Anterior cingulate cortex (tissue), 58 donors: ENCODE results near the gene HSPB9.
"Not testable (repeated sequence)": the region's sequence is repeated elsewhere in the genome, so short reads cannot be mapped to it uniquely, and the experiment has no call there.

Experiments
- DNase-seq, 58 donors: peaks; one replicate each; lab custom pipeline; 2025; lab: John Stamatoyannopoulos, UW

Gene HSPB9

GRCh38 chr17:42138749-42139492, 16.3 kb downstream of the HSPB9 start:
- DNase-seq, result no peak

DNA sequence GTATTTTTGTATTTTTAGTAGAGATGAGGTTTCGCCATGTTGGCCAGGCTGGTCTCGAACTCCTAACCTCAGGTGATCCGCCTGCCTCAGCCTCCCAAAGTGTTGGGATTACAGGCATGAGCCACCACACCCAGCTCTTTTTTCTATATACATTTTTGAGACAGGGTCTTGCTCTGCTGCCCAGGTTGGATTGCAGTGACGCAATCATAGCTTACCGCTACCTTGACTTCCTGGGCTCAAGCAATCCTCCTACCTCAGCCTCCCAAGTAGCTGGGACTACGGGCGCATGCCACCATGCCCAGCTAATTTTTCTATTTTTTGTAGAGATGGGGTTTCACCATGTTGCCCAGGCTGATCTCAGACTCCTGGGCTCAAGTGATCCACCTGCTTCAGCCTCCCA, 18.1 kb downstream of the HSPB9 start:
- not testable (repeated sequence) for DNase-seq

DNA sequence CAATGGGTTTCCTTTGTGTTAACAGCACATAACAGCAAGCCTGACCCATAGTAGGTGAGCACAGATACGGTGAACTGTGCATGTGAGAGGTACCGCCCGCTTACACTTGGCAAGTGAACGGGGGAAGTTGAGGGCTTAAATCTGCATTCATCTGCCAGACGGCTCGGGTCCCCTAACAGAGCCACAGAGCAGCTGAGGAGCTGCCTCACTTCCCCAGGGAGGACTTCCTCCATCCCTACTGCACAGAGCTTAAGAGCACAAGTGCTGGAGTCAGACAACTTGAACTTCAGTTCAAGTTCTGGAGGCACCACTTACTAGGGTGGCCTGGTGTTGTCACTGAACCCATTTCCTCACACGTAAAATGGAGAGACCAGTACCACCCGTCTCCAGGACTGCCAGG, 18.8 kb downstream of the HSPB9 start:
- no peak for DNase-seq

GRCh38 chr17:42142371-42142896, 19.8 kb downstream of the HSPB9 start:
- peak in 18 of 58 donors; percentile 10 to 61 (median 24) for DNase-seq

- not testable (repeated sequence) for DNase-seq
Observed at GRCh38 chr17:42143138-42143537, 20.5 kb downstream of the HSPB9 start.

DNA sequence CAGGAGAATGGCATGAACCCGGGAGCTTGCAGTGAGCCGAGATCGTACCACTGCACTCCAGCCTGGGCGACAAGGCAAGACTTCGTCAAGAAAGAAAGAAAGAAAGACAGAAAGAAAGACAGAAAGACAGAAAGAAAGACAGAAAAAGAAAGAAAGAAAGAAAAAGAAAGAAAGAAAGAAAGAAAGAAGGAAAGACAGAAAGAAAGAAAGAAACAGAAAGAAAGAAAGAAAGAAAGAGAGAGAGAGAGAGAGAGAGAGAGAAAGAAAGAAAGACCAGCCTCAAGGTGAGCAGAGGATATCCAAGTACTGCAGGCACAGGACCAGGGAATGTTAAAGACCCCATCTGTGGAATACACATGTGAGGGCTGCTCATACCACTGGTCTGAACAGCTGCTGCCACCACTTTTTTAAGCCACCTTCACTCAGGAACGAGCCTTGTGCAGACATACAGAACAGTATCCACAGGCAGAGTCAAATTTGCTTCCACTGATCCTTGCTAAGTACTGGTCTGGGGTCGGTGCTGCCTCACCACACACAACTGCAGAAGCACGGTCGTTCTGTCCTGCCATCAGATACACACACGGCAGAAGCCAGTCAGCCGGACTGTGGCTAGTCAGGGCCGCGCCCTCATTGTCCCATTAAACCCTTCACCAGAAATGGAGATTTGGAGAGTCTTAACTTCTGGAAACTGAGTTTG, 24.5 kb downstream of the HSPB9 start:
- no peak for DNase-seq

DNA sequence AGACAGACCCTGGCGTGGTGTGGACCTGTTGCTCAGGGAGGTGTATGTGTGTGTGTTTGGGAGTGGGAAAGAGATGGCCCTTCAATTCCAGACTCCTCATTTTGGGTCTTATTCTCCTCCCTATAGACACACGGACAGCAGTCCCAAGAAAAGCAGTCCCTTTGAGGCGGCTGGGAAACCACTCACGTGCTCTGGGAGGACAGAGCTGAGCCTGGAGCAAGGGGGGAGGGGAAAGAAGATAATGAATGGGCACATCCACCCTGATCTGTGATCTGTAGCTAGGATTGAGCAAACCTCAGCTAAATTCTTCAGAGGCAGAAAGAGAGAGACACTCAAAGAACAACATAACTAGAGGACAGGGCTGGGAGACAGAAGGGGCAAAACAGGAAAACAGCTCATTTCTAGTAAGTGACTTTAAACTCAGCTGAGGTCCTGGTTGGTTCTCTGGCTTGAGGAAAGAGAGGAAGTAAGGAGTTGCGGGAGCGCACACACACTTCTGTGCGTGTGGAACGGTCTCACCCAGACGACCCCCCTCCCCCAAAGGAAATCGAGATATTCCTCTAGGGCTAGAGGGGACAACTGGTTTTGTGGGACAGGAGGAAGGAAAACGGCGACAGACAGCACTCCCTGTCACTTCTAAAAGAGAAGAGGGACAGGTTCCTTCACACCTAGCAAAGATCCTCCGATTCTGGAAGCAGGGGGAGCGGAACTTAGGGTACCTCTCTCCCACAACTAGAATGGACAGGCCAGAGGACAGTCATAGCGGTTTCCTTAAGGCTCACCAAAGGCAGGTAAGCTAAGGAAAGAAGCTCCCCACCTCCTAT, 31.5 kb downstream of the HSPB9 start:
- no peak for DNase-seq

GRCh38 chr17:42155614-42156045, 33.0 kb downstream of the HSPB9 start:
- no peak for DNase-seq

- no peak for DNase-seq
Observed at GRCh38 chr17:42159796-42160530, 37.4 kb downstream of the HSPB9 start.

DNA sequence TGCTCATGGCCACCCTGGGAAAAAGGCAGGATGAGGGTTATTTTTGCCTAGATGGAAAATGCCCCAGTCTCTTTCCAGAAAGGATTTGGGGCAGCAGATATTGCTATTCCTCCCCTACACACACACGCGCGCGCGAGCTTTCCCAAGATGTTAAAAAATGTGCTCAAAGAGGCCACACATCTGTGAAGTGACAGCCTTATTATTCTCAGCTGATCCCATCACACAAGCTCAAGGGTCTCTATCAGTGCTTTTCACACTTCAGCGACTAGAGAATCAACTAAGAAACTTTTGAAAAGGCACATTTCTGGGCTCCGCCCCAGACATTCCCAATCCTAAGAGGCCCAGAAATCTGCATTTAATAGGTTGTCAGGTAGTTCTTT, 37.9 kb downstream of the HSPB9 start:
- no peak for DNase-seq

- DNase-seq, result no peak
Observed at GRCh38 chr17:42163113-42163512, 40.5 kb downstream of the HSPB9 start.

GRCh38 chr17:42163696-42164407, 41.2 kb downstream of the HSPB9 start:
- DNase-seq, result no peak

DNA sequence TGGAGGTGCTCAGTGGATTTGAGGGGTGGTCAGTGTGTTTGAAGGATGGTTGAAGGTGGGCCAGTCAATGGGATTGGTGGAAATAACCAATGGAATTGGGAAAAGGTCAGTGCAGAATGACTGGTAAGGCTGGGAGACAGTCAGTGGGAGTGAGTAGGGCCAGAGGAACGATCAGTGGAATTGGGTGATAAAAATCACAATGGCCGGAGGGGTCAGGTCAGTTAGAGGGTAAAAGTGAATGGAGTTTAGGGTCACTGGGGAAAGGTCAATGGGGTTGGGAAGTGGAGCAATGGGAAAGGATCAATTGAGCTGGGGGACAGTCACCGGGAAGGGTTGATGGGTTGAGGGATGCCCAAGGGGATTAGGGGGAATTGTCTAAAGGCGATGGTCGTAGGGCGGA, 43.1 kb downstream of the HSPB9 start:
- no peak for DNase-seq

- no peak for DNase-seq
Observed at GRCh38 chr17:42166196-42166763, 43.7 kb downstream of the HSPB9 start.

- no peak for DNase-seq
Observed at GRCh38 chr17:42167807-42168206, 45.2 kb downstream of the HSPB9 start.

DNA sequence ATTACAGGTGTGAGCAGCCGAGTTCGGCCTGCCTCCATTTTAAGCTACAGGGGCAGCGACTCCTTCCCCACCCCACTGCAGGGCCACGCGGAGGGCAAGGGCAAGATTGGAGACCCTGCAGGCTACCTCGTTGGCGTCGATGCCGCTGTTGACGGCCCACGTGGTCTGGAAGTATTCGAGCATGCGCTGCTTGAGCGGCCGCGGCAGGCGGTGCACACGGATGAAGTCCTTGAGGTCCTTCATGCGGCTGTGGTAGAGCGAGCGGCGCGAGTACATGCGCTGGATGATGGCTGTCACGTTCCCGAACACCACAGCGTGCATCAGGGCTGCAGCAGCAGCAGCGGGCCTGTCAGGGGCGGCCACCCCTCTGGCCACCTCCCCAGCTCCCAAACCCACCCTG, 46.7 kb downstream of the HSPB9 start:
- DNase-seq, result no peak

- DNase-seq, result peak in 1 of 58 donors; percentile 42
Observed at GRCh38 chr17:42171831-42172230, 49.2 kb downstream of the HSPB9 start.
